GM20431 (cell line): Measurements from ENCODE around the gene RNF167.
"Not testable (repeated sequence)": the region's sequence is repeated elsewhere in the genome, so short reads cannot be mapped to it uniquely, and the experiment has no call there.

ENCODE experiments used
- in situ Hi-C: fragments of 300-500 bp; cut with MseI, MboI; formaldehyde crosslinking; loops from one replicate; pipeline ENCODE4 v1.15.0; 2020; ENCODE audit warnings: low sequenced_read_pairs; ENCODE audit not compliant: unreplicated experiment

Gene RNF167

GRCh38 chr17:4901648-4902344 lies 38.3 kb upstream of the RNF167 start:
- in situ Hi-C loops, result no loop called here

GRCh38 chr17:4902540-4902939 lies 37.5 kb upstream of the RNF167 start:
- in situ Hi-C loops, result no loop called here

GRCh38 chr17:4903051-4903818 lies 36.8 kb upstream of the RNF167 start, which contains the start of gene CHRNE:
Gene CHRNE (minus strand): TSS chr17:4903098. CDS start chr17:4903063, 35 bp downstream.
- in situ Hi-C loops, result no loop called here

- in situ Hi-C loops, result not testable (repeated sequence)
Observed at GRCh38 chr17:4906642-4907041, 33.4 kb upstream of the RNF167 start.

GRCh38 chr17:4908301-4908700 lies 31.8 kb upstream of the RNF167 start:
- in situ Hi-C loops, result no loop called here

GRCh38 chr17:4908711-4909496 lies 31.2 kb upstream of the RNF167 start:
- in situ Hi-C loops, result no loop called here

- in situ Hi-C loops, result no loop called here
Observed at GRCh38 chr17:4913994-4914393, 26.1 kb upstream of the RNF167 start.

GRCh38 chr17:4914551-4914950 lies 25.5 kb upstream of the RNF167 start:
- in situ Hi-C loops, result not testable (repeated sequence)

GRCh38 chr17:4919511-4920047 lies 20.5 kb upstream of the RNF167 start:
- in situ Hi-C loops, result no loop called here

GRCh38 chr17:4920351-4921048 lies 19.6 kb upstream of the RNF167 start:
- in situ Hi-C loops, result no loop called here

- in situ Hi-C loops, result no loop called here
Observed at GRCh38 chr17:4921320-4921719, 18.7 kb upstream of the RNF167 start.

- in situ Hi-C loops, result not testable (repeated sequence)
Observed at GRCh38 chr17:4926577-4927335, 13.3 kb upstream of the RNF167 start.

GRCh38 chr17:4928881-4929280 lies 11.2 kb upstream of the RNF167 start:
- in situ Hi-C loops, result no loop called here

GRCh38 chr17:4931963-4932362 lies 8.1 kb upstream of the RNF167 start, which contains the start of gene GP1BA:
Gene GP1BA (plus strand): TSS chr17:4932277. CDS start chr17:4932605, 328 bp downstream.
- in situ Hi-C loops, result no loop called here

GRCh38 chr17:4932756-4933155 lies 7.3 kb upstream of the RNF167 start:
- in situ Hi-C loops, result no loop called here

GRCh38 chr17:4933646-4934045 lies 6.4 kb upstream of the RNF167 start:
- in situ Hi-C loops, result no loop called here

- in situ Hi-C loops, result no loop called here
Observed at GRCh38 chr17:4934173-4934979, 5.7 kb upstream of the RNF167 start.

- in situ Hi-C loops, result no loop called here
Observed at GRCh38 chr17:4935650-4936049, 4.4 kb upstream of the RNF167 start.
